Astrocyte (in vitro differentiated cells and primary cell): ENCODE measurements around the gene FNDC3B.

Experiments
- CTCF ChIP-seq: IDR thresholded peaks from 2 replicates; pipeline ENCODE4 v1.5.1; 2011; ENCODE audit warnings: low read depth, mild to moderate bottlenecking, inconsistent platforms, low read length, moderate library complexity; ENCODE audit not compliant: insufficient read depth
- EZH2 ChIP-seq: IDR thresholded peaks from 2 replicates; pipeline ENCODE4 v1.6.1; 2012; ENCODE audit warnings: mild to moderate bottlenecking, low read length, inconsistent platforms; ENCODE audit not compliant: insufficient read depth

GRCh38 chr3:172217877-172218276, 178.5 kb downstream of the FNDC3B start:
- TF ChIP-seq EZH2 (no peak), CTCF (no peak)
